Calu3 (cell line): Measurements from ENCODE around the gene C3orf85. TPM values are rescaled to one million over a fixed set of nuclear protein-coding genes. Genes with fewer than 3 reads are reported as not detected.

Experiments used
- Bru-seq: library from RNA; stranded (reverse); fragments of 400-500 nt; gene quantifications from one replicate; lab custom pipeline; 2021; lab: Mats Ljungman, UMichigan
- BruChase-seq, 2 experiments: library from RNA; stranded (reverse); fragments of 400-500 nt; gene quantifications; one replicate each; lab custom pipeline; 2021; lab: Mats Ljungman, UMichigan
- BruUV-seq: library from RNA; stranded (reverse); fragments of 400-500 nt; replicated peaks from 2 replicates; lab custom pipeline; 2021; lab: Mats Ljungman, UMichigan
- CTCF ChIA-PET: fragments of 300-600 bp; sonication (Branson Sonifier 250); formaldehyde crosslinking; loops from one replicate; lab custom pipeline; 2022; ENCODE audit warnings: antibody characterized with exemption; lab: Charles Lee
- DNase-seq: peaks from one replicate; pipeline ENCODE4 v3.0.0; 2022
- H3K27ac Mint-ChIP-seq: one replicate; pipeline ENCODE4 v1.8.0; 2022; ENCODE audit warnings: mixed read lengths; ENCODE audit not compliant: unreplicated experiment
- H3K27me3 Mint-ChIP-seq: one replicate; pipeline ENCODE4 v1.8.0; 2022; ENCODE audit warnings: mixed read lengths; ENCODE audit not compliant: unreplicated experiment
- H3K36me3 Mint-ChIP-seq: one replicate; pipeline ENCODE4 v1.8.0; 2022; ENCODE audit warnings: mild to moderate bottlenecking, moderate library complexity, mixed read lengths; ENCODE audit not compliant: insufficient read depth, unreplicated experiment
- H3K4me1 Mint-ChIP-seq: one replicate; pipeline ENCODE4 v1.8.0; 2022; ENCODE audit warnings: mild to moderate bottlenecking, low read depth, mixed read lengths; ENCODE audit not compliant: unreplicated experiment
- H3K4me3 Mint-ChIP-seq: one replicate; pipeline ENCODE4 v1.8.0; 2022; ENCODE audit warnings: mild to moderate bottlenecking, low read depth, moderate library complexity, mixed read lengths; ENCODE audit not compliant: unreplicated experiment
- H3K9me3 Mint-ChIP-seq: one replicate; pipeline ENCODE4 v1.8.0; 2022; ENCODE audit warnings: low read depth, mixed read lengths; ENCODE audit not compliant: unreplicated experiment
- intact Hi-C: fragments of 100-400 bp; cut with micrococcal nuclease; formaldehyde crosslinking; loops from one replicate; pipeline ENCODE4 v1.10.0; 2022; ENCODE audit not compliant: unreplicated experiment
- long read RNA-seq: library from polyadenylated mRNA; stranded (forward); transcript quantifications from one replicate; pipeline ENCODE4 v2.0.0, GENCODE V29; 2022
- total RNA-seq: library from RNA; stranded (reverse); gene quantifications from 2 replicates; pipeline ENCODE4 v1.2.3, GENCODE V29; 2022
- TF ChIP-seq, protein P1 (sequence below): fragments of 200-600 bp; IDR thresholded peaks from one replicate; pipeline ENCODE4 v1.8.0; 2022; ENCODE audit warnings: antibody characterized with exemption; ENCODE audit not compliant: unreplicated experiment

C3orf85 gene
- not detected in 2 replicates for total RNA-seq
- Bru-seq, nascent RNA: not detected
- not detected for BruChase-seq, experiment 1, labeled RNA remaining after a 6-hour chase
- not detected for BruChase-seq, experiment 2, labeled RNA remaining after a 2-hour chase
- long read RNA-seq: 0 reads

DNA sequence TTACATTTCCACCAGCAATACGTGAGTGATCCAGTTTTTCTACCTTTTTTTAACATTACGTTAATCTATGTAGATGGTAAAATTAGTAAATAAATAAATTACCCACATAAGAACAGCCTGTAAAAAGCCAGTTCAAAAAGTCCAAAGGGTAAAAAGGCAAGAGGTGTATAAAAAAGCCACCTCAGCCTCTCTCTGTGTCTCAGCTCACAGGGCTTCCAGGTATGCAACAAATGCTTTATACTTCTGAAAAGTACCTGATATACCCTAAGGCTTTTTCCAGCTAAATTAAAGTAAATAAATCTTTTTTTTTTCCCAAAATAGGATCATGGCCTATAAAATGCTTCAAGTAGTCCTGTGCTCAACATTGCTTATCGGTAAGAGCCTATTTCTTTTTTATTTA is at the start of gene C3orf85:
Gene C3orf85 (plus strand): TSS at position 197 of the 400 bp plus-strand sequence. CDS start 129 bp downstream, at position 326.
- BruUV-seq: no TSS peak
- intact Hi-C loops: no loop called here
- Mint-ChIP-seq H3K9me3 (peaks cover 2% of the 10 kb centered on the region), H3K27me3 (no peaks in the 10 kb centered on the region), H3K27ac (no peak within 1 kb of the TSS), H3K4me1 (peaks cover 15% of the 10 kb centered on the region), H3K36me3 (no peaks in the 10 kb centered on the region), H3K4me3 (no peak within 1 kb of the TSS)
- no peak for DNase-seq
- CTCF ChIA-PET: no interaction called here
- TF ChIP-seq, protein P1, sequence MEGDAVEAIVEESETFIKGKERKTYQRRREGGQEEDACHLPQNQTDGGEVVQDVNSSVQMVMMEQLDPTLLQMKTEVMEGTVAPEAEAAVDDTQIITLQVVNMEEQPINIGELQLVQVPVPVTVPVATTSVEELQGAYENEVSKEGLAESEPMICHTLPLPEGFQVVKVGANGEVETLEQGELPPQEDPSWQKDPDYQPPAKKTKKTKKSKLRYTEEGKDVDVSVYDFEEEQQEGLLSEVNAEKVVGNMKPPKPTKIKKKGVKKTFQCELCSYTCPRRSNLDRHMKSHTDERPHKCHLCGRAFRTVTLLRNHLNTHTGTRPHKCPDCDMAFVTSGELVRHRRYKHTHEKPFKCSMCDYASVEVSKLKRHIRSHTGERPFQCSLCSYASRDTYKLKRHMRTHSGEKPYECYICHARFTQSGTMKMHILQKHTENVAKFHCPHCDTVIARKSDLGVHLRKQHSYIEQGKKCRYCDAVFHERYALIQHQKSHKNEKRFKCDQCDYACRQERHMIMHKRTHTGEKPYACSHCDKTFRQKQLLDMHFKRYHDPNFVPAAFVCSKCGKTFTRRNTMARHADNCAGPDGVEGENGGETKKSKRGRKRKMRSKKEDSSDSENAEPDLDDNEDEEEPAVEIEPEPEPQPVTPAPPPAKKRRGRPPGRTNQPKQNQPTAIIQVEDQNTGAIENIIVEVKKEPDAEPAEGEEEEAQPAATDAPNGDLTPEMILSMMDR: no peak

GRCh38 chr3:109089265-109089664 is 47.3 kb upstream of the C3orf85 start:
- H3K27ac Mint-ChIP-seq: no peak overlapping the region
- TF ChIP-seq, protein P1: no peak
- peaks cover 11% of the 10 kb centered on the region for H3K27me3 Mint-ChIP-seq
- CTCF ChIA-PET: no interaction called here
- no TSS peak for BruUV-seq
- H3K4me1 Mint-ChIP-seq: no peaks in the 10 kb centered on the region
- H3K9me3 Mint-ChIP-seq: no peaks in the 10 kb centered on the region
- H3K36me3 Mint-ChIP-seq: no peaks in the 10 kb centered on the region
- no peak for DNase-seq
- intact Hi-C loops: loop anchor here (10.0 kb wide), 1 partner anchor 604 kb away; no protein-coding TSS in a partner anchor
- H3K4me3 Mint-ChIP-seq: no peak overlapping the region

DNA sequence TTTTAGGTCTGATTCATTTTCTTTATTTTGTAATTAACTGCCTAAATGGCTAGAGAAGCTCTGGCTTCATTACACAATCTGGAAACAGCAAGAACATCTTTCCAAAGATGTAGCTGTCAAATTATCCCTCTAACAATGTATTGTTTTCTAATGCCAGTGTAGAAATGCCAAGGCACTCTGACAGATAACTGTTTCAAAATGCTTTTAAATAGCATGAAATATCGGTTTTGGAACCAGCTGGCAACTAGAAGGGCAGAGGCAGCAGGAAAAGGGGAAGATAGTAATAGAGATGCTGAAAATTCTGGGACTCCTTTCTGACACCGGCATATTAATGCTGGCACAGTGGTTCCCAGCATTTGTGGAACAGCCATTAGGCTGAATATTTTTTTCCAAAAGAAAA is 44.7 kb upstream of the C3orf85 start:
- no peak overlapping the region for H3K4me3 Mint-ChIP-seq
- DNase-seq: no peak
- no peaks in the 10 kb centered on the region for H3K4me1 Mint-ChIP-seq
- intact Hi-C loops: loop anchor here (10.0 kb wide), 1 partner anchor 133 kb away; no protein-coding TSS in a partner anchor
- no peak overlapping the region for H3K27ac Mint-ChIP-seq
- H3K36me3 Mint-ChIP-seq: no peaks in the 10 kb centered on the region
- BruUV-seq: no TSS peak
- no peaks in the 10 kb centered on the region for H3K9me3 Mint-ChIP-seq
- no peaks in the 10 kb centered on the region for H3K27me3 Mint-ChIP-seq
- TF ChIP-seq, protein P1: no peak
- CTCF ChIA-PET: no interaction called here

DNA sequence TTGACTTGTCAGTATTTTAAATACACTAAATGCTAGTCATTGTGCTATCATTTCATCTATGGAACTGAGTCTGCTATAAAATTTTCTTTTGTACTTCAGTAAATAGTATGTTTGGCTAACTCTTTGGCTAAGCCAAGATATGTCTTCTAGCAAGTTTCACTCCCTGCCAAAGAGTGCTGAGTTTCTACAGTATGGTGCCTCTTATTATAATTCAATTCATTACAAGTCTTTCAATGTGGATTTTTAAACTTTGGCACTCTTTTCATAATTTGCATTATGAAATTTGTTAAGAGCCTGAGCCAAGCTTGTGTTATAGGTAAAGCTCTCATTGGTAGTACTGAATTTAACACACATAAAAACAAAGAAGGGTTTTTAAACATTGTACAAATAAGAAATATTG is 43.0 kb upstream of the C3orf85 start:
- Mint-ChIP-seq H3K27me3 (no peaks in the 10 kb centered on the region), H3K27ac (no peak overlapping the region), H3K9me3 (no peaks in the 10 kb centered on the region), H3K4me1 (no peaks in the 10 kb centered on the region), H3K4me3 (no peak overlapping the region), H3K36me3 (no peaks in the 10 kb centered on the region)
- TF ChIP-seq, protein P1: no peak
- CTCF ChIA-PET: interaction anchor here (1.3 kb wide), 1 partner anchor 38 kb away, joined by 3 read pairs; no protein-coding TSS in a partner anchor
- DNase-seq: no peak
- intact Hi-C loops: loop anchor here (10.0 kb wide), 1 partner anchor 131 kb away; no protein-coding TSS in a partner anchor
- no TSS peak for BruUV-seq
